Endothelial cell of umbilical vein (primary cell): ENCODE data around the gene MAPKAPK2. TPM values are rescaled to one million over a fixed set of nuclear protein-coding genes. Genes with fewer than 3 reads are reported as not detected.
A peak's percentile ranks its signal among the peaks of the same experiment; 100 is the strongest.

Experiments
- BruUV-seq: library from RNA; stranded (reverse); fragments of 400-500 nt; replicated peaks from 2 replicates; lab custom pipeline; 2021; lab: Mats Ljungman, UMichigan
- CTCF ChIA-PET: fragments of 300-600, 350-600 bp; sonication (Branson Sonifier 250); formaldehyde crosslinking; loops from one replicate; lab custom pipeline; 2021; ENCODE audit warnings: antibody characterized with exemption, inconsistent platforms; lab: Charles Lee
- POLR2A ChIA-PET: fragments of 300-600, 350-600 bp; sonication (Branson Sonifier 250); formaldehyde crosslinking; loops from one replicate; lab custom pipeline; 2021; ENCODE audit warnings: antibody characterized with exemption, inconsistent platforms; lab: Charles Lee
- DNase-seq: peaks from one replicate; pipeline ENCODE4 v3.0.0-alpha.2; 2011; ENCODE audit warnings: low read depth, low spot score
- FAIRE-seq: peaks from 2 replicates; lab custom pipeline; 2011; peaks lifted over from hg19 to GRCh38; lab: Jason Lieb, UNC
- H2AFZ ChIP-seq: 2 replicates; pipeline ENCODE4 v1.6.0; 2012; ENCODE audit warnings: low read depth, low read length, control low read depth, inconsistent platforms
- H3K27ac ChIP-seq: 2 replicates; pipeline ENCODE4 v1.5.1; 2011; ENCODE audit warnings: low read depth, mild to moderate bottlenecking, control low read depth, low read length, moderate library complexity; ENCODE audit not compliant: insufficient read depth
- H3K27me3 ChIP-seq, 2 experiments: 2 replicates each; pipeline versions ENCODE4 v1.6.0 to v1.6.1; 2011; ENCODE audit warnings: low read length in 2 of 2, mixed read lengths in 1 of 2; ENCODE audit not compliant: control insufficient read depth in 2 of 2, insufficient read depth in 2 of 2
- H3K36me3 ChIP-seq, 2 experiments: 2 replicates in 1 of 2; 3 replicates in 1 of 2; pipeline ENCODE4 v1.5.1; 2011; ENCODE audit warnings: low read length in 2 of 2, mild to moderate bottlenecking in 1 of 2, moderate library complexity in 1 of 2; ENCODE audit not compliant: control insufficient read depth in 2 of 2, insufficient read depth in 2 of 2; ENCODE audit errors: extremely low read depth in 1 of 2
- H3K4me1 ChIP-seq: 3 replicates; pipeline ENCODE4 v1.5.1; 2011; ENCODE audit warnings: mild to moderate bottlenecking, low read length; ENCODE audit not compliant: control insufficient read depth, insufficient read depth; ENCODE audit errors: extremely low read depth
- H3K4me2 ChIP-seq: 2 replicates; pipeline ENCODE4 v1.6.1; 2011; ENCODE audit warnings: low read length, control low read depth, mixed read lengths; ENCODE audit not compliant: insufficient read depth
- H3K4me3 ChIP-seq, 3 experiments: fragments of 200-600 bp in 1 of 3; sonication (generic), shearing (Covaris generic) in 1 of 3; replicated peaks in 1 of 3; 2 replicates each; pipeline ENCODE4 v1.5.1; 2011 to 2016; ENCODE audit warnings: control low read depth in 3 of 3, low read length in 3 of 3, mild to moderate bottlenecking in 2 of 3, inconsistent platforms in 1 of 3, low read depth in 1 of 3, moderate library complexity in 1 of 3; ENCODE audit not compliant: insufficient read depth in 1 of 3
- H3K79me2 ChIP-seq: 2 replicates; pipeline ENCODE4 v1.6.0; 2012; ENCODE audit warnings: low read length, inconsistent platforms; ENCODE audit not compliant: control insufficient read depth, insufficient read depth
- H3K9ac ChIP-seq: replicated peaks from 2 replicates; pipeline ENCODE3; 2011; ENCODE audit warnings: low read length, control low read depth; ENCODE audit not compliant: insufficient read depth; ENCODE audit errors: extremely low read depth
- H3K9me1 ChIP-seq: replicated peaks from 3 replicates; pipeline ENCODE4 v1.6.0; 2011; ENCODE audit warnings: mild to moderate bottlenecking, low read length; ENCODE audit not compliant: control insufficient read depth, insufficient read depth; ENCODE audit errors: extremely low read depth
- H3K9me3 ChIP-seq: replicated peaks from 2 replicates; pipeline ENCODE4 v1.5.1; 2012; ENCODE audit warnings: low read length, inconsistent platforms; ENCODE audit not compliant: control insufficient read depth, insufficient read depth
- H4K20me1 ChIP-seq: replicated peaks from 2 replicates; pipeline ENCODE3; 2011; ENCODE audit warnings: mild to moderate bottlenecking, low read length; ENCODE audit not compliant: control insufficient read depth, insufficient read depth; ENCODE audit errors: extremely low read depth
- CTCF ChIP-seq, 2 donors: IDR thresholded peaks; 1 replicate in 1 of 2; 2 replicates in 1 of 2; pipeline ENCODE4 v1.5.1; 2011; ENCODE audit warnings: low read length in 2 of 2, mild to moderate bottlenecking in 2 of 2, moderate library complexity in 2 of 2, control low read depth in 1 of 2, inconsistent platforms in 1 of 2, low read depth in 1 of 2; ENCODE audit not compliant: insufficient read depth in 1 of 2; ENCODE audit errors: extremely low read depth in 1 of 2
- EZH2 ChIP-seq: IDR thresholded peaks from 2 replicates; pipeline ENCODE4 v1.6.1; 2012; ENCODE audit warnings: borderline replicate concordance, low read depth, mild to moderate bottlenecking, moderate library complexity, low read length, inconsistent platforms; ENCODE audit not compliant: severe bottlenecking
- FOS ChIP-seq: IDR thresholded peaks from 2 replicates; pipeline ENCODE4 v1.6.1; 2011; ENCODE audit warnings: mild to moderate bottlenecking, low read length, moderate library complexity, borderline replicate concordance; ENCODE audit not compliant: insufficient read depth
- GATA2 ChIP-seq: IDR thresholded peaks from 2 replicates; pipeline ENCODE4 v1.7.0; 2011; ENCODE audit warnings: low read depth, mild to moderate bottlenecking, moderate library complexity, mixed read lengths, low read length; ENCODE audit not compliant: insufficient read length, insufficient read depth
- JUN ChIP-seq: IDR thresholded peaks from 2 replicates; pipeline ENCODE4 v1.6.1; 2011; ENCODE audit warnings: borderline replicate concordance, low read depth; ENCODE audit not compliant: insufficient read length, insufficient read depth
- MAX ChIP-seq: IDR thresholded peaks from 2 replicates; pipeline ENCODE4 v1.6.1; 2011; ENCODE audit not compliant: insufficient read depth, insufficient read length
- MYC ChIP-seq: IDR thresholded peaks from one replicate; pipeline ENCODE4 v1.6.1; 2011; ENCODE audit warnings: mild to moderate bottlenecking, low read depth, low read length
- POLR2A ChIP-seq: IDR thresholded peaks from 2 replicates; pipeline ENCODE4 v1.6.1; 2012; ENCODE audit warnings: low read depth, mild to moderate bottlenecking, control low read depth, low read length
- POLR2AphosphoS5 ChIP-seq: IDR thresholded peaks from 2 replicates; pipeline ENCODE4 v1.6.1; 2012; ENCODE audit warnings: low read depth, mild to moderate bottlenecking, control low read depth, low read length, moderate library complexity; ENCODE audit not compliant: insufficient read depth
- dilution Hi-C: fragments of 300-500 bp; cut with MboI; formaldehyde crosslinking; loops from one replicate; pipeline ENCODE4 v1.15.0; 2019; ENCODE audit warnings: low sequenced_read_pairs; ENCODE audit not compliant: extremely low pct_ligation_motif_present
- intact Hi-C: fragments of 100-400 bp; cut with micrococcal nuclease; formaldehyde crosslinking; loops from one replicate; pipeline ENCODE4 v1.10.0; 2022
- polyA plus RNA-seq, 4 experiments: library from polyadenylated mRNA; depleted of rRNA in 3 of 4; stranded (reverse) in 3 of 4; unstranded in 1 of 4; fragments of >200 nt; gene quantifications; 2 replicates each; pipeline versions ENCODE4 v1.2.1 to v1.2.3, GENCODE V29; 2011 to 2012; ENCODE audit warnings: missing spikeins in 1 of 4
- total RNA-seq: library from RNA; stranded (reverse); gene quantifications from 2 replicates; pipeline ENCODE4 v1.2.3, GENCODE V29; 2021

The MAPKAPK2 gene
- total and polyA plus RNA-seq, 2 donors (not counting 3 experiments of a cell fraction or from before 2014, with no cell fraction given): 52.9 to 69.1 TPM

GRCh38 chr1:206687251-206687914, 2.7 kb downstream of the MAPKAPK2 start:
- ChIA-PET CTCF (interaction anchor here (1.1 to 1.3 kb wide), 2 partner anchors 14 to 24 kb away, joined by 3 to 4 read pairs; no protein-coding TSS in a partner anchor), POLR2A (no interaction called here)
- Histone ChIP-seq H3K9me3 (no peaks in the 10 kb centered on the region), H2AFZ (no peak overlapping the region), H3K79me2 (peaks cover 66% of the 10 kb centered on the region), H3K36me3 (no peaks in the 10 kb centered on the region), H3K4me3 (peak overlapping the region in 1 of 3 experiments; percentile 94), H3K9me1 (no peaks in the 10 kb centered on the region), H3K4me2 (peak overlapping the region; percentile 82), H3K27me3 (peaks cover 17 to 19% of the 10 kb centered on the region in 2 experiments), H4K20me1 (peaks cover 9% of the 10 kb centered on the region), H3K4me1 (peaks cover 38% of the 10 kb centered on the region), H3K27ac (no peak overlapping the region), H3K9ac (no peak overlapping the region)
- FAIRE-seq: peak; percentile 24
- no peak for DNase-seq
- BruUV-seq: no TSS peak
- TF ChIP-seq MYC (no peak), EZH2 (no peak), FOS (no peak), POLR2AphosphoS5 (no peak), GATA2 (no peak), MAX (no peak), POLR2A (no peak), CTCF (IDR thresholded peaks at IDR 0.05; ENCODE audit: extremely low read depth in 1 of 2, insufficient read depth in 1 of 2, low read depth in 1 of 2, low read length in 2 of 2) (no peak), JUN (no peak)
- intact Hi-C loops: loop anchor here (2.0 kb wide), 1 partner anchor 39 kb away; no protein-coding TSS in a partner anchor
- dilution Hi-C loops: no loop called here
